ENCODE measurements around the gene AGPS. TPM values are rescaled to one million over a fixed set of nuclear protein-coding genes. Genes with fewer than 3 reads are reported as not detected.

AGPS gene
- total and polyA plus RNA-seq, 4 donors = 6.3 to 46.9 (median 18.3) TPM

- H3K4me1 ChIP-seq (ENCODE audit: control insufficient read depth in 4 of 4, insufficient read depth in 4 of 4, low read length in 3 of 4) = peaks cover 13 to 55% (median 30%) of the 10 kb centered on the region in 4 donors
Observed at GRCh38 chr2:177399376-177399775, 6.8 kb downstream of the AGPS start.

DNA sequence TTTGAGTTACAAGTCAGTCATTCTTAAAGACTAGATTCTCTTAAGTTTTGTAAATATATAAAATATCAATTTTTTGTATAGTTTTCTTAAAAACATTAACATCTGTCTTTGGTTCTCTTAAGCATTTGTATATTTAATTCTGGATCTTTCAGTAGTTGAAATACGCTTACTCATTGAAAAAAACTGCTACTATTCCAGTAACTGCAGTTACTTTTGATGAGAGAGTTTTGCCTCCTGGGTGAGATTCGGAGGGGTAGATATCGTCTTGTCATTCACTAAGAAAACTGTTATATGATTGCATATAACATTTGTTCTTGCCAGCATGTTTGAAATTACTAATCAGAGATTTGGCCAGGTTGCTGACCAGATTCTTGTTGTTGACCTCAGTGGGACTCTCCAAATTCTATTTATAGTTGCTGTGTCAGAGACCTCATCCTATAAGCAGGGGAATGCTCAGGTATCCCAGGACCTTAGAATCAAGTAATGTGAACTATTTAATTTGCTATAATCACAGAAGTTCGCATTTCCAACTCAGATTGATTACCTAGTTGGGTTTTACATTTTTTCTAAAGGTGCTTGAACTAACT is 7.9 kb downstream of the AGPS start:
- TF ChIP-seq JUND (IDR thresholded peaks at IDR 0.05) = no peak
- no peak for TF ChIP-seq SP1 (IDR thresholded peaks at IDR 0.05)
- TF ChIP-seq, protein P1, sequence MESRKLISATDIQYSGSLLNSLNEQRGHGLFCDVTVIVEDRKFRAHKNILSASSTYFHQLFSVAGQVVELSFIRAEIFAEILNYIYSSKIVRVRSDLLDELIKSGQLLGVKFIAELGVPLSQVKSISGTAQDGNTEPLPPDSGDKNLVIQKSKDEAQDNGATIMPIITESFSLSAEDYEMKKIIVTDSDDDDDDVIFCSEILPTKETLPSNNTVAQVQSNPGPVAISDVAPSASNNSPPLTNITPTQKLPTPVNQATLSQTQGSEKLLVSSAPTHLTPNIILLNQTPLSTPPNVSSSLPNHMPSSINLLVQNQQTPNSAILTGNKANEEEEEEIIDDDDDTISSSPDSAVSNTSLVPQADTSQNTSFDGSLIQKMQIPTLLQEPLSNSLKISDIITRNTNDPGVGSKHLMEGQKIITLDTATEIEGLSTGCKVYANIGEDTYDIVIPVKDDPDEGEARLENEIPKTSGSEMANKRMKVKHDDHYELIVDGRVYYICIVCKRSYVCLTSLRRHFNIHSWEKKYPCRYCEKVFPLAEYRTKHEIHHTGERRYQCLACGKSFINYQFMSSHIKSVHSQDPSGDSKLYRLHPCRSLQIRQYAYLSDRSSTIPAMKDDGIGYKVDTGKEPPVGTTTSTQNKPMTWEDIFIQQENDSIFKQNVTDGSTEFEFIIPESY (IDR thresholded peaks at IDR 0.05) = no peak
- TF ChIP-seq FOXA2 (IDR thresholded peaks at IDR 0.05) = no peak
- TF ChIP-seq EGR1 (IDR thresholded peaks at IDR 0.05; ENCODE audit: low read depth in 2 of 2) = no peak
- no peak for TF ChIP-seq YY1 (IDR thresholded peaks at IDR 0.05)
- TF ChIP-seq MAX (IDR thresholded peaks at IDR 0.05) = no peak
- TF ChIP-seq, protein P2, sequence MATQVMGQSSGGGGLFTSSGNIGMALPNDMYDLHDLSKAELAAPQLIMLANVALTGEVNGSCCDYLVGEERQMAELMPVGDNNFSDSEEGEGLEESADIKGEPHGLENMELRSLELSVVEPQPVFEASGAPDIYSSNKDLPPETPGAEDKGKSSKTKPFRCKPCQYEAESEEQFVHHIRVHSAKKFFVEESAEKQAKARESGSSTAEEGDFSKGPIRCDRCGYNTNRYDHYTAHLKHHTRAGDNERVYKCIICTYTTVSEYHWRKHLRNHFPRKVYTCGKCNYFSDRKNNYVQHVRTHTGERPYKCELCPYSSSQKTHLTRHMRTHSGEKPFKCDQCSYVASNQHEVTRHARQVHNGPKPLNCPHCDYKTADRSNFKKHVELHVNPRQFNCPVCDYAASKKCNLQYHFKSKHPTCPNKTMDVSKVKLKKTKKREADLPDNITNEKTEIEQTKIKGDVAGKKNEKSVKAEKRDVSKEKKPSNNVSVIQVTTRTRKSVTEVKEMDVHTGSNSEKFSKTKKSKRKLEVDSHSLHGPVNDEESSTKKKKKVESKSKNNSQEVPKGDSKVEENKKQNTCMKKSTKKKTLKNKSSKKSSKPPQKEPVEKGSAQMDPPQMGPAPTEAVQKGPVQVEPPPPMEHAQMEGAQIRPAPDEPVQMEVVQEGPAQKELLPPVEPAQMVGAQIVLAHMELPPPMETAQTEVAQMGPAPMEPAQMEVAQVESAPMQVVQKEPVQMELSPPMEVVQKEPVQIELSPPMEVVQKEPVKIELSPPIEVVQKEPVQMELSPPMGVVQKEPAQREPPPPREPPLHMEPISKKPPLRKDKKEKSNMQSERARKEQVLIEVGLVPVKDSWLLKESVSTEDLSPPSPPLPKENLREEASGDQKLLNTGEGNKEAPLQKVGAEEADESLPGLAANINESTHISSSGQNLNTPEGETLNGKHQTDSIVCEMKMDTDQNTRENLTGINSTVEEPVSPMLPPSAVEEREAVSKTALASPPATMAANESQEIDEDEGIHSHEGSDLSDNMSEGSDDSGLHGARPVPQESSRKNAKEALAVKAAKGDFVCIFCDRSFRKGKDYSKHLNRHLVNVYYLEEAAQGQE (IDR thresholded peaks at IDR 0.05) = no peak
- no peak for TF ChIP-seq TAF1 (conservative IDR thresholded peaks at IDR 0.05)
- TF ChIP-seq ATF3 (IDR thresholded peaks at IDR 0.05) = no peak
- no peak for TF ChIP-seq RXRA (IDR thresholded peaks at IDR 0.05)
- no peak for TF ChIP-seq RAD21 (IDR thresholded peaks at IDR 0.05)
- no peak for TF ChIP-seq CTCF (IDR thresholded peaks at IDR 0.05; ENCODE audit: low read depth, low read length, missing input control)
- TF ChIP-seq FOXA1 (IDR thresholded peaks at IDR 0.05) = no peak
- TF ChIP-seq HNF4A (conservative IDR thresholded peaks at IDR 0.05) = no peak
- no peak for TF ChIP-seq GABPA (IDR thresholded peaks at IDR 0.05 in 1 of 2, conservative IDR thresholded peaks at IDR 0.05 in 1 of 2)
- no peak for TF ChIP-seq NR2F2 (IDR thresholded peaks at IDR 0.05)
- no peak for TF ChIP-seq HNF4G (IDR thresholded peaks at IDR 0.05)
- peaks cover 15 to 52% (median 24%) of the 10 kb centered on the region in 4 donors for H3K4me1 ChIP-seq (ENCODE audit: control insufficient read depth in 4 of 4, insufficient read depth in 4 of 4, low read length in 3 of 4)
- no peak for DNase-seq (ENCODE audit: low spot score)
- WGBS = 77% methylated on average over 4 of the region's 4 CpGs
- no peaks in the 10 kb centered on the region for H3K27me3 ChIP-seq (ENCODE audit: control insufficient read depth in 4 of 4, insufficient read depth in 4 of 4, low read length in 3 of 4)
- H3K4me3 ChIP-seq (ENCODE audit: low read depth in 1 of 3, low read length in 3 of 3) = no peak overlapping the region
- no peak overlapping the region for H3K9ac ChIP-seq (ENCODE audit: low read depth in 1 of 2, low read length in 2 of 2)
- H3K27ac ChIP-seq (ENCODE audit: low read depth in 1 of 2, low read length in 2 of 2) = no peak overlapping the region
- H3K36me3 ChIP-seq (ENCODE audit: control insufficient read depth in 4 of 4, insufficient read depth in 3 of 4, low read depth in 1 of 4, low read length in 3 of 4) = no peaks in the 10 kb centered on the region
- no peaks in the 10 kb centered on the region for H3K9me3 ChIP-seq (ENCODE audit: control insufficient read depth in 4 of 4, low read length in 3 of 4)

More at GRCh38 chr2:177399376-177399775, 6.8 kb downstream of the AGPS start:
- no peak overlapping the region for H3K9ac ChIP-seq (ENCODE audit: low read depth in 1 of 2, low read length in 2 of 2)
- WGBS = 30% methylated on average over 1 of the region's 1 CpG
- no peak for TF ChIP-seq JUND (IDR thresholded peaks at IDR 0.05)
- TF ChIP-seq CTCF (IDR thresholded peaks at IDR 0.05; ENCODE audit: low read depth, low read length, missing input control) = no peak
- TF ChIP-seq EGR1 (IDR thresholded peaks at IDR 0.05; ENCODE audit: low read depth in 2 of 2) = no peak
- no peak for TF ChIP-seq RAD21 (IDR thresholded peaks at IDR 0.05)
- no peak for DNase-seq (ENCODE audit: low spot score)
- no peak overlapping the region for H3K27ac ChIP-seq (ENCODE audit: low read depth in 1 of 2, low read length in 2 of 2)
- no peak overlapping the region for H3K4me3 ChIP-seq (ENCODE audit: low read depth in 1 of 3, low read length in 3 of 3)
- H3K27me3 ChIP-seq (ENCODE audit: control insufficient read depth in 4 of 4, insufficient read depth in 4 of 4, low read length in 3 of 4) = no peaks in the 10 kb centered on the region
- no peaks in the 10 kb centered on the region for H3K36me3 ChIP-seq (ENCODE audit: control insufficient read depth in 4 of 4, insufficient read depth in 3 of 4, low read depth in 1 of 4, low read length in 3 of 4)
- H3K9me3 ChIP-seq (ENCODE audit: control insufficient read depth in 4 of 4, low read length in 3 of 4) = no peaks in the 10 kb centered on the region
